ENCODE data around the gene RENBP.
"Not testable (repeated sequence)": the region's sequence is repeated elsewhere in the genome, so short reads cannot be mapped to it uniquely, and the experiment has no call there.

RENBP gene

GRCh38 chrX:153944140-153944799, at the start of gene RENBP:
Gene RENBP, minus strand, starts transcription at chrX:153944643. Its CDS starts 33 bp downstream, at chrX:153944610.
- DNase-seq (ENCODE audit: low read depth, low spot score), result no peak
- no peak within 1 kb of the TSS for H3K27ac ChIP-seq

DNA sequence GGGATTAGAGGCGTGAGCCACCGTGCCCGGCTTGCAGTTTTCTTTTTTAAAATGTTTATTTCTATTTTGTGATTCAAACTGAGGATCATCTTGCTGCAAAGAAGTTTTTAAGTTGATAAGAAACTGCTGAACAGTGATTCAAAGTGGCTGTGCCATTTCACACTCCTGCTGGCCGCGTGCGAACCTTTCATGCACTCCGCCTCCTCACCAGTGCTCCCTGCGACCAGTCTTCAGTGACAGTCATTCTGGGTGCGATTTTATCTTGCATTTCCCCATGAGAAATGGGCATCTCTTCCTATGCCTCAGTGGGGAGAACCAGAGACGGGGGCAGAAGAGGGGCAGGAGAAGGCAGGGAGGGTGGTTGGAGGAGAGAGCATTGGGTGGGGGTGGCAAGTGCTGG, 49.5 kb upstream of the RENBP start:
- DNase-seq (ENCODE audit: low read depth, low spot score), result no peak
- H3K27ac ChIP-seq, result no peak overlapping the region

GRCh38 chrX:153993079-153993478, 48.6 kb upstream of the RENBP start:
- DNase-seq (ENCODE audit: low read depth, low spot score), result no peak
- H3K27ac ChIP-seq, result no peak overlapping the region

- no peak overlapping the region for H3K27ac ChIP-seq
- DNase-seq (ENCODE audit: low read depth, low spot score), result no peak
These were observed 47.7 kb upstream of the RENBP start for GRCh38 chrX:153992180-153992579.

GRCh38 chrX:153991013-153991580, 46.7 kb upstream of the RENBP start:
- H3K27ac ChIP-seq, result no peak overlapping the region
- no peak for DNase-seq (ENCODE audit: low read depth, low spot score)

DNA sequence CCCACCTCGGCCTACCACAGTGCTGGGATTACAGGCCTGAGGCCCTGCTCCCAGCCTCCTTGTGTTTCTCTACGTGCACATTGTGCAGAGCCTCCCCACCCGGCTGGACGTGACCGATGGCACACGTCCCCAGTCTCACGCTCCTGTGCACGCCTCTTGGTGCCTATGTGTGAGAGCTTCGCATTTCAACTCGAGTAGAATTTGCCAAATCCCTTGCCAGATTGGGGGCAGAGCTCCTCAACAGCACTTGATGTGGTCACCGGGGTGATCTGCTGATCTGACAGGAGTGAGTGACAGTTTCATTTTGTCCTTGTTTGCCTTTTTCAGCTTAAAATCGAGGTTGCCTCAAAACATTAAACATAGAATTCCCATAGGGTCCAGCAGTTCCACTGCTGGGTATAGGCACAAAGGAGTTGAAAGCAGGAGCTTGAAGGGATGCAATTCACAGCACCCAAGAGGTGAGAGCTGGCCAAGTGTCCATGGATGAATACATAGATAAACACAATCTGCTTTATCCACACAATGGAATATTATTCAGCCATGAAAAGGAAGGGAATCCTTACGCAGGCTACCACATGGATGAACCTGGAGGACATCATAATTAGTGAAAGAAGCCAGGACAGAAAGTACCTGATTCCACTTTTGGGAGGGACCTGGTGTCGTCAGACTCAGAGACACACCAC, 45.7 kb upstream of the RENBP start:
- no peak overlapping the region for H3K27ac ChIP-seq
- DNase-seq (ENCODE audit: low read depth, low spot score), result no peak

DNA sequence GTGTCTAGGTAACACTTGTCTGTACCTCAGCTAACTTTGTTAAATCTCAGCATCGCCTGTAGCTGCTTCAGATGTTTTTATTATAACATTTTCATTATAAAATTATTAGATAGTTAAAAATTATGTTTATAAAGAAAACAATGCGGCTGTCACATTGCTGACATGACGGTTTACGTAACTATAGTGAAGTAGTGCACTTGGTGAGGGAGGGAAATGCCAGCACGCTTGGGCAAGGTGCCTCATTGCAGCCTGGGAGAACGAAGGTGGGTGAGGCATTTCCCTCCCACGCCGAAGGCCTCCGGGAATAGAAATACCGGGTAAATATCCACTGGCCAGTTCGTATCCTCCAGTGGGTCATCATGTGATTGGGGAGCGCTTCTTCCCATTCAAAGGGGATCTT, 44.0 kb upstream of the RENBP start:
- DNase-seq (ENCODE audit: low read depth, low spot score), result no peak
- no peak overlapping the region for H3K27ac ChIP-seq

GRCh38 chrX:153984351-153985178, 40.1 kb upstream of the RENBP start:
- DNase-seq (ENCODE audit: low read depth, low spot score), result no peak
- no peak overlapping the region for H3K27ac ChIP-seq

DNA sequence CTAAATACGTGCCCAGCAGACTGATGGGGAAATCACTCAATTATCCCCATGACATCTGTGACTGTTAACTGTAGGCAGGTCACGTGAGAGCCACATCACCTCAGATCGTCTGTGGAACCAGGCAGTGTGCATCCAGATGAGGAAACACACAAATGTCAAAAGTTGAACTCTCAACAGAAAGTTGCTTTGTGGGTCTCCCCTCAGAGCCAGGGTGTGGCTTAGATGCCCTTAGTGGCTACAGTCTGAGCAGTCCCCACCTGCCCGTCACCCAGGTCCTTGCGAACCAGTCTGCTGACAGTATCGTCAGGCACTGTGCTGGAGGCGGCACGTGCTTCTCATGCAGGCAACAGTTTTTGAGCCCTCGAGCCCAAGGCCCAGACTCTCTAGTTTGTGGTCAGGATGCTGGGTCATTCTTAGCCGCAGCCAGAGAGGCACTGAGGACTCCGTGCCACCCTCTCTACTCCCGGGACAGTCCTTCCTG, 38.9 kb upstream of the RENBP start:
- no peak overlapping the region for H3K27ac ChIP-seq
- no peak for DNase-seq (ENCODE audit: low read depth, low spot score)

DNA sequence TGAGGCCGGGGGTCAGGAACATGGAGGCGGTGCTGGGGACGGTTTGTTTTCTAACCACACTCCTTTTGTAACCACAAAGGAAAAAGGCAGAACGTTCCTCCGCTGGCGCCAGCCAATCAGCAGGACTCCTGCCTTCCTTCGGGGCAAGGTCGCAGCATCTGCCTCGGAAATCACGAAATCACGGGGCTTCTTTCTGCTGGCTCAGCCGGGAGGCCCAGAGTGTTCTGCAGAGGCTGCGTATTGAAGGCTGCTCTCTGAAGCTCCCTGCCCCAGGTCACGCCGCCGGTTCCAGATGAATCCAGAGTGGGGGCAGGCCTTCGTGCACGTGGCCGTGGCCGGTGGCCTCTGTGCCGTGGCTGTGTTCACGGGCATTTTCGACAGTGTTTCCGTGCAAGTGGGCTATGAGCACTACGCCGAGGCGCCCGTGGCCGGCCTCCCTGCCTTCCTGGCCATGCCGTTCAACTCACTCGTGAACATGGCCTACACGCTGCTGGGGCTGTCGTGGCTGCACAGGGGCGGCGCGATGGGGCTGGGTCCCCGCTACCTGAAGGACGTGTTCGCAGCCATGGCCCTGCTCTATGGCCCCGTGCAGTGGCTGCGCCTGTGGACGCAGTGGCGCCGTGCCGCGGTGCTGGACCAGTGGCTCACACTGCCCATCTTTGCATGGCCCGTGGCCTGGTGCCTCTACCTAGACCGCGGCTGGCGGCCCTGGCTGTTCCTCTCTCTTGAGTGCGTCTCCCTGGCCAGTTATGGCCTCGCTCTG, 37.5 kb upstream of the RENBP start:
- DNase-seq (ENCODE audit: low read depth, low spot score), result no peak
- H3K27ac ChIP-seq, result no peak overlapping the region

GRCh38 chrX:153981231-153981630, 36.8 kb upstream of the RENBP start:
- no peak overlapping the region for H3K27ac ChIP-seq
- DNase-seq (ENCODE audit: low read depth, low spot score), result no peak

GRCh38 chrX:153980394-153980793, 36.0 kb upstream of the RENBP start:
- not testable (repeated sequence) for H3K27ac ChIP-seq; DNase-seq (ENCODE audit: low read depth, low spot score)

DNA sequence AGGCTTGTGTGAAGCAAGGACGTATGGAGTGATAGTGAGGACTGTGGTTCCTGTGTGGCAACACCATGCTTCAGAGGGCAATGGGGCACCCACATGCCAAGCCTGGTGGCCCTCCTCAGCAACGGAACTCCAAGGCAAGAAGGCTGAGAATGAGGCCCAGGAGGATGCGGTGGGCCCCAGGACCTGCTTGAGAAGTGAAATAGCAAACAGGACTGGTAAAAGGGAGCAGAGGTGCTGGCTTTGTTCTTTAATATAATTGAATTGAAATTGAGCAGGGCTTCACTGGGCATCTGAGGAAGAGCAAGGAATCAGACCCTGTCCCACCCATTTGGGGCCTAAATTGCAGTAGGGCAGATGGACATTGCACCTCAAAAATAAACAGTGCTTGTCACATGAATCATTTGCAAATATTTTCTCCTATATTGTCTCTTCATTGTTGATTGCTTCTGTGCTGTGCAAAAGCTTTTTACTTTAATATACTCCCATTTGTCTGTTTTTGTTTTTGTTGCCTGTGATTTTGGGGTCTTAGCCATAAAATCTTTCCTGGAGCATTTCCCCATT, 30.4 kb upstream of the RENBP start:
- H3K27ac ChIP-seq, result no peak overlapping the region
- no peak for DNase-seq (ENCODE audit: low read depth, low spot score)

DNA sequence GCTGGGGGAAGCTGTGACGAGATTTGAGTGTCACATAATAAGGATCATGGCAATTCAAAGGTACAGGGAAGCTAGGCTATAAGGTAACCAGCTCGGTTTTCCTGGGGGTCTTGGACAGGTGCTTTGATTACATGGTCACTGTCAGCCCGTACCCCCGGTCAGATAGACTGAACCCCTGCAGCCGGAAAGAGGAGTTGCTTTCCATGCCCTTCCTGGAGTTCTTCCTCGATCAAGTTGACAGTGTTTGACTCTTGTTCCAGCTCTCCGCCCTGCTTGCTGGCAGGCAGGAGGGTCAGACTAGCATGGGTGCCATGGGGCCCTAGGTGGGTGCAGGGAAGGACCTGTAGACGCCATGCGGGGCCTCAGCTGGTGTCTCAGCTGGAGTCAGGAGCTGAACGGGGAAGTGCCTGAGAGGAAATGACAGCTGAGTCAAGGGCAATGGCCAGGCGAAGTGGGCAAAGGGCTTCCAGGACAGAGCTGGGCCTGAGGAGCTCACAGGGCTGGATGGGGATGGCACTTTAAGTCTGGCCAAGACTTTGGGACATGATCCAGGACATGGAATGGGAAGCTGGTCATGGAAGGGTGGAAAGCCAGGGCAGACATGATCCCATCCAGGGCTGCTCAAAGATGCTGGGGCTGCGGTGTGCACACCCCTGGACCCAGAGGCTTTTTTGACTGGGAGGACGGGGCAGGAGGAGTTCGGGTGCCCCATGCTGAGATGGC, 29.7 kb upstream of the RENBP start:
- no peak for DNase-seq (ENCODE audit: low read depth, low spot score)
- no peak overlapping the region for H3K27ac ChIP-seq

- peak overlapping the region; percentile 96 for H3K27ac ChIP-seq
- DNase-seq (ENCODE audit: low read depth, low spot score), result no peak
These were observed 28.9 kb upstream of the RENBP start for GRCh38 chrX:153973127-153974002.

- peak within 1 kb of the TSS; percentile 96 for H3K27ac ChIP-seq
- no peak for DNase-seq (ENCODE audit: low read depth, low spot score)
These were observed 28.1 kb upstream of the RENBP start, which contains the start of gene TMEM187 for GRCh38 chrX:153972368-153973126. Gene TMEM187, plus strand, starts transcription at chrX:153972754. Its CDS starts 9,309 bp downstream, at chrX:153982063.
